Inflammatory macrophage treated with lipopolysaccharide for 4 hours (primary cell): ENCODE measurements around the gene ST6GAL2.

Source experiments
- DNase-seq: peaks from one replicate; pipeline ENCODE4 v3.0.0-alpha.2; 2020

ST6GAL2 gene, protein sequence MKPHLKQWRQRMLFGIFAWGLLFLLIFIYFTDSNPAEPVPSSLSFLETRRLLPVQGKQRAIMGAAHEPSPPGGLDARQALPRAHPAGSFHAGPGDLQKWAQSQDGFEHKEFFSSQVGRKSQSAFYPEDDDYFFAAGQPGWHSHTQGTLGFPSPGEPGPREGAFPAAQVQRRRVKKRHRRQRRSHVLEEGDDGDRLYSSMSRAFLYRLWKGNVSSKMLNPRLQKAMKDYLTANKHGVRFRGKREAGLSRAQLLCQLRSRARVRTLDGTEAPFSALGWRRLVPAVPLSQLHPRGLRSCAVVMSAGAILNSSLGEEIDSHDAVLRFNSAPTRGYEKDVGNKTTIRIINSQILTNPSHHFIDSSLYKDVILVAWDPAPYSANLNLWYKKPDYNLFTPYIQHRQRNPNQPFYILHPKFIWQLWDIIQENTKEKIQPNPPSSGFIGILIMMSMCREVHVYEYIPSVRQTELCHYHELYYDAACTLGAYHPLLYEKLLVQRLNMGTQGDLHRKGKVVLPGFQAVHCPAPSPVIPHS

DNA sequence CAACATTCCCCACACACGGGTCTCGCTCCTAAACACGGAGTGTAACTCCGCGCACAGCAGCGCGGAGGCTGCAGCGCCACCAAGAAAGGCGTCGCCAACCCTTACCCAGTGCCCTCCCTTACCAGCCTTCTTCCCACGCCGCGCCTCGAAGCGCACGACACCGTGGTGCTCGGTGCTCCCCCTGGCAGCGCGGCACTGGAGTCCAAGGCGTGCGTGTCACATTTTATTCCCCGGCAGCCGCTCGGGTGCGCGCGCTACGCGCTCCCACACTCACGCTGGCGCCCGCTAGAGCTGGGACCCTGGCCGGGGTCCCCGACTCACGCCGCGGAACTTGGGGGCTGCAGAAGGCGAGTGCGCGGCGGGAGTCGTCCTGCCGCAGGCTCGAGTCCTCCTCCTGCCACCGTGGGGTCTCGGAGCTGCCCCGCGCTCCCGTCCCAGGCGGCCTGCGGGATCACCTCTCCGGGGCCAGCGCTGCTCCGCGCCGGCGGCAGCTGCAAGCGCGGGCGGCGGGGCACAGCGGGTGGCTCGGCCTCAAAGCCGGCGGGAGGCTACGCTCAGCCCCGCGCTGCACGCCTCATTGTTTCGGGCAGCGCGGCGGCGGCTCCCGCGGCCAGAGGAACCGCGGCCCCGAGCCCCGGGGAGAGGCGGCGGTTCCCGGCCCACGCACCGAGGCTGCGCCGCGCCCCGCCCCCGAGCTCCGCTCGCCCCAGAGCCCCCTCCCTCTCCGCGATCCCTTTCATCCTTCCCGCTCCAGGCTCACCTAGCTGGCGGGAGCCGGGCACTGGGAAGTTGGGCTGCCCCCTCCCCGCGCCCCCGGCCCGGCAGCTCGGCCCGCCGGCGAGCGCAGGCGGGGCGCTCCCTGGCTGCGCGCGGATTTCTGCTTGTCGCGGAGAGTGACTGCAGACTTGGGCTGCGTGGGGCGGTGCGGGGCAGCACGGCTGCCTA lies at the start of gene ST6GAL2:
Gene ST6GAL2 (minus strand): TSS at position 197 of the 945 bp plus-strand sequence. CDS start 42,190 bp downstream, outside the sequence.
- no peak for DNase-seq

DNA sequence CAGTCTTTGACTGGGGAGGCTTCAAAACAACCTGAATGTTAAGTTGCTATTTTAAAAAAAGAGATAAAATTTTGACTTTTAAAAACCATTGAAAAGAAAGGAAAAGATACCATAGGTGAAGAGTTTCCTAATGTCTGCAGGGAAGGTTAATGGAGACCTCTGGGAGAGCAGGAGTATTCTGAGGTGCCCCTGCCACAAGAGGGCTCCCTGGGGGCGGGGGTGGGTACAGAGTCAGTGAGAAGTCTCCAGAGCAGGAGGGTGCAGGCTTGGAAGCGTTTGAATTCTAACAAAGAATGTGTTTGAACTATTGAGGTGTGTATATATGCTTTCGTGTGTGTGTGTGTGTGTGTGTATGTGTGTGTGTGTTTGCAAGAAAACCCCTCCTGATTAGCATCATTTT lies 46.7 kb upstream of the ST6GAL2 start:
- DNase-seq: no peak

DNA sequence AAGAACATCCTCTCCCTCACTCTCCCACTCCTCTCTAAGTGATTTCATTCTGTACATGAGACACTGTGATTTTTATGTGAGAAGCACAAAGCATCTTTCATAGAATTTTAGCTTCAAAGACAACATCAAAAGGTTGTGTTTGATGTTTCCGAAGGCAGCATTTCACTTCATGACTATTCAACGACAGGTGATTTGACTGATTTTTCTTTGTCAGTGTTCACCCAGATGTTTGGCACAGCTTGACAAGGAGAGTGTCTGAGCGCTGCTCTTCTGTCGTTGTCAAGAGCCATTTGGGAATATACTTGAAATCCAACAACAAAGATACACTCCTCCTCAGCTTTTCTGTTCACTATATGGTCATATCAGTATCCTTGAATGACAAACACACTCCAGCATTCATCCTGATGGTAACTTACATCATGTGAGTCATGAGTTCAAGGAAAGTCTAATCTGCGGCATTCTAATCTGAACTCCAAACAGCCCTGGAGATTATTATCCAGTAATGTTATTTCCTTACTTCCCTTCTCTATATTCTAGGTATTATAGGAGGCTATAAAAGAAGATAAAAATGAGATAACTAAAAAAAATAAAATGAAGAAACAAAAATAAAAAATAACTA lies 45.9 kb upstream of the ST6GAL2 start:
- DNase-seq: no peak

DNA sequence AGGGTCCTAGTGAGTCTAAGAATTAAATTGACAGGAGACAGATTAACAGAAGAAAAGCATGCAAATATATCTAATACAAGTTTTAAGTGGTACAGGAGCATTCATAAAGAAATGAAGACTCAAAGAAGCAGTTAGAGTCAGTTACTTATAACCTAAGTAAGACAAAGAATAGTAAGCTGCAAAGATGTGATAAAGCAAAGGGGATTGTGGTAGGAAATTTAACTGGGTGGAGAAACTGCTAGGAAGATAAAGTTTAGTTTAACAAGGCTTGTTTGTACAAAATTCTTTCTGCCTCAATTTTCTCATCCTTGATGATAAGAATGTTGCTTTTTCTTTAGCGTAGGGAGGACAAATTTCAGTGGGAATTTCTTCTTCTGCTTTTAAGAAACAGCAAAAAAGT lies 35.5 kb upstream of the ST6GAL2 start:
- no peak for DNase-seq

- no peak for DNase-seq
Measured at GRCh38 chr2:106919012-106919411, 33.0 kb upstream of the ST6GAL2 start.

- DNase-seq: no peak
Measured at GRCh38 chr2:106904242-106904641, 18.3 kb upstream of the ST6GAL2 start.

GRCh38 chr2:106899786-106900530 lies 14.0 kb upstream of the ST6GAL2 start:
- DNase-seq: no peak

GRCh38 chr2:106894545-106894944 lies 8.6 kb upstream of the ST6GAL2 start:
- DNase-seq: no peak

DNA sequence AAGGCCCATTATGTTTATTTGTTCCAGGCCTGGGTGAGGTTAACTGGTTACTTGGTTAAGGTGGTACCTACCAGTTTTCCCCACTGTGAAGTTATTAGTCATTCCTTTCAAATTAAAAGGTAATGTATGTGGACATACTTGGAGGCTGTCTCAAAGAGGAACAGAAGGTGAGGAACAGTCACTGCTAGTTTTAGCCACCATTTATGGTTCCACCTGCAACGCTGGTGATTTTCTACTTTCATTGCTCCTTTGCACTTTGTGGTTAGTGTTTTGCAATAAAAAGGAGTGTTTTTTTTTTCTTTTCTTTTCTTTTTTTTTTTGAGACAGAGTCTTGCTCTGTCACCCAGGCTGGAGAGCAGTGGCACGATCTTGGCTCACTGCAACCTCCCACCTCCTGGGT lies 6.1 kb upstream of the ST6GAL2 start:
- DNase-seq: no peak

GRCh38 chr2:106890606-106891005 lies 4.6 kb upstream of the ST6GAL2 start:
- no peak for DNase-seq

- DNase-seq: no peak
Measured at GRCh38 chr2:106886916-106887758, 1.2 kb upstream of the ST6GAL2 start.

- DNase-seq: no peak
Measured at GRCh38 chr2:106885329-106885728, 638 bp downstream of the ST6GAL2 start.

- no peak for DNase-seq
Measured at GRCh38 chr2:106882673-106883072, 3.3 kb downstream of the ST6GAL2 start.

- no peak for DNase-seq
Measured at GRCh38 chr2:106878206-106878605, 7.8 kb downstream of the ST6GAL2 start.

- no peak for DNase-seq
Measured at GRCh38 chr2:106876699-106877098, 9.3 kb downstream of the ST6GAL2 start.

- no peak for DNase-seq
Measured at GRCh38 chr2:106869512-106870275, 16.3 kb downstream of the ST6GAL2 start.

- DNase-seq: no peak
Measured at GRCh38 chr2:106868275-106868674, 17.7 kb downstream of the ST6GAL2 start.

DNA sequence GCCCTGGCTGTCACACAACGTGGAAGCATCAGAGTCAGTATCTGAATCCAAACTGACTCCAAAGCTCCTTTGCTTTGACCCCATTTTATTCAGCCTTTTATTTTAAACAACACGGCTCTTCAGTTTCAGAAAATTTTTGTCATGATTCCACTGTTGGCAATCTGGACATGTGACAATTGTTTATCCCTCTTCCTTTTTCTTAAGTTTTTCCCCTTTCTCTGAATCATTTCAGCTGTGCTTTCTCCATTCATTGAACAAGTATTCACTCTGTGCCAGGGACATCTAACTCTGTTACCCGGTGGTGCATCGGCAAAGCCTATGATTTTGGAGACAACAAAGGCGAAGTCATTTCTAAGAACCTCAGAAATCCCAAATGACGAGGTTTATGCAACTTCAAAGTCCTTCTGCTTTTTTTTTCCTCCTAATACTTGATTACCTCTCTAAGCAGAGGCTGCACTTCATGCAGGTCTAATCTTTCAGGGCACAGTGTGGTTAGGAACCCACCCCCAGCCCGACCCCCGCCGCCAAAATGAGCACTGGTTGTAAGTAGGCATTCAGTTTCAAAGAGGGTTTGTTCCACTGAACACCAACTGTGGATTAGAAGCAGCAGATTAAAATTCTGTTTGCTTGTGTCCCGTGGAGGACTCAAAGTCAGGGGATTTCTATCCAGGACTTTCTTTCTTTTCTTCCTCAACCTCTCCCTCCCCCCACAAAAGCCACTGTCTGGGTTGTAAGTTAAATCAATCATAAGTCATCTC lies 18.6 kb downstream of the ST6GAL2 start:
- DNase-seq: no peak

DNA sequence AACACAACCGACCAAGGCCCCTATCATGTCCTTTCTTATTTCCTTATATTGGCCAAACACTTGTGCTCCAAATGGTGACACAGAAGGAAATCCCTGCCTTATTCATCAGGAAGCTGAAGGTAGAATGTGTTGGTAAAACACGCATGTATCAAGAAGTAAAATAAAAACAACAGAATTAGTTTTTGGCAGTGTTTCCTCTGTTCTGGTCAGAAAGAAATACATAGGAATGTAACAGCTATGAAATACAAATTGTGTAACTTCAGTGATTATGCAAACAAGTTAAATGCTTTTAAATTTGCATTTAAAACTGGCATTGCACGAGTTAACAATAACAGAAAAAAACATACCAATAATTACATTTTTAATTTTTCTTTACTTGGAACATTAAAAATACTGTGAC lies 19.3 kb downstream of the ST6GAL2 start:
- DNase-seq: no peak

DNA sequence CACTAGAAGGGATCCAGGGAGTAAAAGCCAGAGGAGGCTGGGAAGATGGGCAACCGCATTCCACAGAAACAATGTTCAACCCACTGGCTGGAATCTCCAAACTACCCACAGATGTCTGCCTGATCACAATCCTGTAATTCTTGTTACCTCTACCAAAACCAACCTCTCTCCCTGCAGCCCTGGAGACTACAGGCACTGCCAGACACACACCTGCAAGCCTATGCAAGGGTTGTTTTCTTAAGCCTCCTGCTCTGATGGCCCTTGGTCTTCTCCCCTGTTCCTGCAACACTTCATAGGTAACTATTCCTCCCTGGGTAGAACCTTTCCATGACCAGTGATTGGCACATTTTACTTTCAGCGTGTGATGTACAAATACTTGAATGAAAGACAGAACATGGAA lies 21.9 kb downstream of the ST6GAL2 start:
- no peak for DNase-seq
